Measurements from ENCODE around the gene FBLN2.

The FBLN2 gene

DNA sequence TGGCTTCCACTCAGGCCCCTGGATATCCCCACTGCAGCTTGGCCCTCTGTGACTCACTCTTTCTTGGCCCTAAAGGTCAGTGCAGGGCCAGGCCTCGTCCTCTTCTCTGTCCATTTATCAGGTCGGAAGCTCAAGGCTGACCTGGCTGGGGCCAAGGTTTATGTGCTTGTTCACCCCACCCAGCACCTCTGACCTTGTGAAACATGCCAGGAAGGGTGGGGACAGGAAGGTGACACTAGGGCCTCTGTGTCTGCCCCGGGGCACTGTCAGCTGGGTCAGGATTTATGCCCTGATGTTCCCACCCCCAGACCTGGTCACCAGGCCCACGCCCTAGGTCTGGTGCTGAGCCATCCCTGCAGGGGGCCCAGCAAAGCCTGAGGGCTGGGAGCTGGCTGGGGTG lies 103.8 kb downstream of the FBLN2 start:
- DNase-seq: no peak

DNA sequence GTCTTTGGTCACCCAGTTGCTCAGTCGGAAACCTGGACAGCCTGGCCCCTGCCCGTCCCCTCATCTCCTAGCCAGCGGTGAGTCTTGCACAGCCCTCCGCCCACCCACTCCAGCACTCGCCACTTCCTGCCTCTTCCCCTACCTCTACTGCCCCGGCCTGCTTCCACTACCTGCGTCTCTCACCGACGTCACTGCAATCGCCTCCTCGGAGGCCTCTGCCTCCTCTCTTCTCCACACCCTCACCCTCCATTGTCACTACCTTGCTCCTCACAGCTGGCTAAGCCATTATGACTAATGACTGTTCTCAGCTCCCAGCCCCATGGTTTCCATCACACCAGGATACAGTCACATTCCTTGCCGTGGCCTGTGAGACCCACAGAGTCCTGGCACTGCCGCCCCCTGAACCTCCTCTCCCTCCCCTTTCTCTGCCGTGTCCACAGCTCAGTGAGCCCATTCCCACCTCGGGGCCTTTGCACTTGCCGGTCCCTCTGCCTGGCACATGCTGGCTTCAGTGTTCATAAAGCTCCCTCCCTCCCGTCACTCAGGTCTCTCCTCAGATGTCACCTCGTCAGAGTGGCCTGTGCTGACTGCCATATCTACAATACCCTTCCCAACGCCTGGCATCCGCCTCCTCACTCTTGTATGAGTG lies 104.8 kb downstream of the FBLN2 start:
- DNase-seq: no peak

DNA sequence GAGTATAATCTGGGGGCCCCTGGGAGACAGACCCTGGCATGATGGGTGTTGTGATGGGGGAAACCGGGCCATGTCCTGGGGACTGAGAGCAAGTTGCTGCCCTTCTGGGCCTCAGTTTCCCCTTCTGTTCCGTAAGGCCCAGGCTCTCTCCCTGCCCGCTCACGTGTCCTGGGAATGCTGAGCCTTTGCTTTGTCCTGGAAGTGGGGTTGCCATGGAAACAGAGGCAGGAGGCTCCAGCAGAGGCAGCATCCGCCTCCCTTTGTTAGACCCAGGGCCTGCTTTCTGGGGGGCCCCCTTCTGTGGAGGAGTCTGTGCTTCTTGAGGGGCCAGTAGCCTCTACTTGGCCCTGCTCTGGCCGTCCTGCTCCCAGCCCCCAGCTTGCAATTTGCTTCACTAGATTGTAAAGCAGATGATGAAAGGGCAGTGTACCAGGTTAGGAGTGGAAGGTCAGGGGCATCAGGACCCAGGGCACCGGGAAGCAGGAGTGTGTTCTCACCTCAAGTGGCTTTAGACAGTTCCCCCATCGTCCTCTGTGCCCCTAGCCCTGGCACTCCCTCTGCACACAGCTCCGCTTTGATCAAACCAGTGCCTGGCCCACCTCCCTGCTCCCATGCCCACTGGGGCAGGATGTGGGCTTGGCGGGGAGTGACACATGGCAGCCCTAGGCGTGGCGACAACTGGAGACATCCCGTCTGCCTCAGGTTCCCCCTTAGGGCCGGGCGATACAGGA lies 105.6 kb downstream of the FBLN2 start:
- no peak for DNase-seq

DNA sequence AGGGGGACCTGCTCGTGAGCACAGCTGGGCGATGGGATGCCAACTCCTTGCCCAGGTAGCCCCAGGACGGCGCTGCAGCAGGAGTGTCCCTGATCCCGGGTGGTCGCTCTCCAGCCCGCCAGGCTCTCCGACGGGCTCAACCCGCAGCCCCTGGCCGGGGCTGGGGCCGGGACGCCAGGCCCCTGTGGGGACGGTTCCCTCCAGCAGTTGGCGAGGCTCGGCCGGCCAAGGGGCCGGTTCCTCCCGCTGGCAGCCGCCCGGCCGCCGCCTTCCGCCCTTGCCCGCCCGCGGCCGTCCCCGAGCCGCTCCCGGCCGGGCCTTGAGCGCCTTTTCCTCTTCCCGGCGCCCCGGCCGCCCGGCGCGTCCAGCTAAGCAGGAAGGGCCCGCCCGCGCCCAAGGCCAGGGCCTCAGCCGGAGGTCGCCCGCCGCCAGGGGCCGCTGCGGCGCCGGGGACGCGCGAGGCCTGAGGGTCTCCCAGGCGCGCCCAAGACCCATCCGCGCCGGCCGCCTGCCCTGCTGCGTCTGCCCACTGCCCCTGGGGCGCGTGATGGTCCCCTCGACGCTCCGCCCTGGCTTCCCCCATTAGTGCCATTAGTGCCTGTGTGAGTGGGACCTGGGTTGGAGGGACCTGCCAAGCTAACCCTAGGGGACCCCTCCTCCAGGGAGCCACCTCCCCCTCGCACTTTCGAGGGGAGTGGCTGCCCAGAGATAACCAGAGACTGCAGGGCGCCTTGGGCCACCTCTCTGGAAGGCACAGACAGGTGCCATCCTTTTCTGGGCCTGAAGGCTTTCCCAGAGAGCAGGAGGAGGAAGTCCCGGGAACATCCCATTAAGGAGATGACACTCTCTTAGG lies 106.4 kb downstream of the FBLN2 start:
- DNase-seq: no peak

DNA sequence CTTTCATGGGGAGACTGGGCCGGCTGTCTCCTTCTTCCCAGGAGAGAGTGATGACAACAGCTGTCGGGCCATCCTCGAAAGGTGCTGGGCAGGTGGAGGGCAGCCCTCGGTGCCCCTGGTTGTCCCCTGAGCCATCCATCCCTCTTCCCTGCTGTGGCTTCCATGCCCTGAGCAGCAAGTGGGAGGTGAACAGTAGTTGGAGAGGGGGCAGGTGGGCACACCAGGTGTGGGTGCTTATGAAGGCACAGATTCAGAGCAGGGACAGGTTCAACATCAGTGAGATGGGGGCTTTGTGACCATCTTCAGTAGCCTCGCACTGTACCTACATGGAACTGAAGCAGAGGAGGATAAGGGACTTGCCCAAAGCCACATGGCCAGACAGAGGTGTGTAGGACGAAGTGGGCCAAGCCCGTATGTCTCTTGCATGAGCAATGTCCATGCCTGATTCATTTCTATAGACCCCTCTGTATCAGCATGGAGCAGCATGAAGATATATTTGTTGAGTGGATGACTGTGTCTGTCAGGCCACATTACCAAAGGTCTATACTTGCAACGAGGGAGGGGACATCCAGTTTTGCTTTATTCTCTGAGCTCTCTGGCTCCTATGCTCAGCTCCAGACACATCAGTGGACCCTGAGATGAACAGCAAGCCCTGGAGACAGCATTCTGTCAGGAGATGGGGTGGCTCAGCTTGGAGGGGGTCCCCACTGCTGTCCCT lies 107.8 kb downstream of the FBLN2 start:
- DNase-seq: no peak

DNA sequence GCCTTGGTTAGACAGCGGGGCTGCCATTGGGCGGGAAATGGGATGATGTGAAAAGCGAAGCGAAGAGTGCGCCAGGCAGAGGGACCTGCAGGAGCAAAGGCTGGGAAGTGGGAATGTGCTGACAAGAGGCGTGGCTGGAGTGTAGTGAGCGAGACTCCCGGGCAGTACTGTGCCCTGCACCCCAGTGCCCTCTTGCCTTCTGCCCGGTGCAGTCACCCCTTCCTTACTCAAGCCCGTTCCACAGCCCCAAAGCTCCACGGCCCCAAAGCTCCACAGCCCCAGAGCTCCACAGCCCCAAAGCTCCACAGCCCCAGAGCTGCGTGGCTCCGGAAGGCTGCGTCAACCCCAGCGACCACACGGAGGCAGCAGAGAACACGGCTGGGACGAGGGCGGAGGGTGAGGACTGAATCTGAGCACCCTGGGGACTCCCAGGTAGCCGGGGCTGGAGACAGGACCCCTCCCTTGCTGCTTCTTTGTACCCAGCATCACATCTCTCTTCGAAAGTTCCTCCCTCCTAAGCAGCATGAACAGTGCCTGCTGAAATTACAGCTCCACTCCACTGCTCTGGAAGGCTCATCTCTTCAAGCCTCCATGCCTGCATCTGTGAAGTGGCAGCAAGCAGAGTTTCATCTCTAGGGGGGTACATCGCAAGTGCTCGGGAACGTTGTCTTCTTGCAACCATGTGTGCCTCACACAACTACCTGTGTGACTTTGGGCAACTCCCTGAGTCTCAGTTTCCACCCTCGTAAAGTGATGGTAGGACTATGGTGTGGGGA lies 108.9 kb downstream of the FBLN2 start:
- no peak for DNase-seq

DNA sequence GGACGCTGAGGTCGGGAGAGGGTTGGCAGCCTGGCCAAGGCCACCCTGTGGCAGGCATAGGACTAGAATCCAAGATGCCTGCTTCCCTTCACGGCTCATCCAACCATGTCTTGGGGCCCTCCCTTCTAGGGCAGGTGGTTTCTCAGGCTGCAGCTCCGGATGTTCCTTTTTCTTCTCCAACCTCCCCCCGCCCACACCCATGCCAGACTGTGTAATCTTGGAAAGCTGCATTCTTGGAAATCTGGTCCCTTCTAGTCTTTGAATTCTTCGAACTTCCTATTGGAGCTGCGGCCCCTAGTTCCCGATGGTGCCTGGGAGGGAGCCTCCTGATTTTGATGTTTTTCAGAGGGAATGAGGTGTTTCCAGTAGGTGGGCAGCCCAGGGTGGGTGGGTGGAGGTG lies 109.8 kb downstream of the FBLN2 start:
- no peak for DNase-seq

DNA sequence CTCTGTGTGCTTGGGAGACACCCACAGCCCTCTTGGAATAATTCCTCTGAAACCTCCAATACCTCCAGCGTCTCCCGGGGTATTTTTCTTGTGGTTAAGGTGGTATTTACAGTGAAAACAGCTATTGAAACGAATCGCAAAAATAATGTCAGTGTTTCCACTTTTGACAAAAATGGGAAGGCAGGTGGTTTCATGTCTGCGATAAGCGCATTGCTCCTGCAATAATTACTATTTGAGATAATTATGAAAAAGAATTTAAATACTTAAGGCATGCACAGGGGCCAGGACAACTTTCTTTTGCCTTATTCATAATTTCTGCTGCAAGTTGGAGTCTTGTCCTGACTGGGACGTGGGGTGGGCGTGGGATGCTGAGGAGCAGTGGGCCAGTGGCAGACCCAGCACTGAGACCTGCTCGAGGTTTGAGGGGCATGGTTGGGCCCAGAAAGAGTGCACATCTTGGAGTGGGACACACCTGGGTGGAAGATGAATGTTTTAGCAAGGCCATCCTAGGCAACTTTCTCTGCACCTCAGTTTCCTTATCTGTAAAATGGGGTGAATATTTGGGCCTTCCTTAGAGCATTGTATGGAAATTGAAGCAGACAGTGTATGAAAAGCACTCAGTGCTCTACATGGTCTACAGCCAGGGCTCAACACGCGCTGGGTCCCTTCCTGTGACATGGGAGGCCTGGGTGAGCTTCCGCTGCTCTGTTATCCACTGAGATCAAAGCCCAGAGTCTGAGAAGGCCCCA lies 110.5 kb downstream of the FBLN2 start:
- DNase-seq: no peak

DNA sequence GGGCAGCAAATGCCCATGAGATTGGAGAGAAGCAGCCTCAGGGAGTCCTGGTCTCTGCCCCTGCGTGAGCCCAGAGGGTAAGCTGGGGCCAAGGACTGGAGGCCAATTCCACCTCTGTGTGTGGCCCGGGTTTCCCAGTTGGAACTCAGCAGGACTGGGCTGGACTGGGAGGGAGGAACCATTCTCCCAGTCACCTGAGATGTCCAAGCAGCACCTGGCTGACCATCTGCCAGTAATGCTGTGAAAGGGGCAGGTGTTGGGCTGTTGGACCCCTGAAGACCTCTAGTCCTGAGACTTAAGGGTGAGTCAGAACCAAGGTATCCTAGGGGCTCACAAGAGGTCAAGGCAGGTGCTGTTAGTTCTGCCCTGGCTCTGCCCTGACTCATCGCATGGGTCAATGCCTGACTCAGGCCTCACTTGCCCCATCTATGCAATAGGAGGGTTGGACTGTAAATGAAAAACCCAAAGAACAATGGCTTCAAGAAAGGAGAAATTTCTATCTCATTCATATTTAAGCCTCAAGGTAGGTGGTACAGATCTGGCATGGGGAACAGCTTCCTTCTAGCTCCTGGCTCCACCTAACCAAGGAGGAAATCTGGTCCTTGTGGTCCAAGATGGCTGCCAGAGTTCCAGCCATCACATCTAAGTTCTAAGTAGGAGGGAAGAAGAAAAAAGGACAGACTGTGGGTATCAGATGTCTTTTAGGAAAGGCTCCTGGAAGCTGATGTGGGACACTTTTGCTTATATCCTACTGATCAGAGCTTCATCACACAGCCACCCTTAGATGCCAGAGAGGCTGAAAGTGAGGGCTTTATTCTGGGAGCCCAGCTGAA lies 111.3 kb downstream of the FBLN2 start:
- no peak for DNase-seq

DNA sequence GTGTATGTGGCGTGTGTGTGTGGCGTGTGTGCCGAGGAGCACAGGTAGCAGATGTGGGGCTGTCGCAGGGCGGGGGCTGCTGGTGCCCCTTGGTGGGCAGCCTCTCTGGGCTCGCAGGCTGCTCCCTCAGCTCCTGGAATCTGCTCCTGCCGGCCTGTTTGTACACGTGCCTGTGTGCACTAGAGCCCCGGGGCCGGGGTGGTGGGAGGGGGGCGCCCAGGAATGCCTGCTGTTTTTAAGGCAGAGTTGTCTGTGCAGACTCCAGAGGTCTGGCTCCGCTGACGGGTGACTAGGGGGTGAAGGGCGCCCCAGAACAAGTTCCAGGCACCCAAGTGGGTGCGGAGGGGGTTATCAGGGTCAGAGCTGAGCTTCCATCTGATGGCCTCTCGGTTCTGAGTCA lies 112.2 kb downstream of the FBLN2 start:
- DNase-seq: no peak

DNA sequence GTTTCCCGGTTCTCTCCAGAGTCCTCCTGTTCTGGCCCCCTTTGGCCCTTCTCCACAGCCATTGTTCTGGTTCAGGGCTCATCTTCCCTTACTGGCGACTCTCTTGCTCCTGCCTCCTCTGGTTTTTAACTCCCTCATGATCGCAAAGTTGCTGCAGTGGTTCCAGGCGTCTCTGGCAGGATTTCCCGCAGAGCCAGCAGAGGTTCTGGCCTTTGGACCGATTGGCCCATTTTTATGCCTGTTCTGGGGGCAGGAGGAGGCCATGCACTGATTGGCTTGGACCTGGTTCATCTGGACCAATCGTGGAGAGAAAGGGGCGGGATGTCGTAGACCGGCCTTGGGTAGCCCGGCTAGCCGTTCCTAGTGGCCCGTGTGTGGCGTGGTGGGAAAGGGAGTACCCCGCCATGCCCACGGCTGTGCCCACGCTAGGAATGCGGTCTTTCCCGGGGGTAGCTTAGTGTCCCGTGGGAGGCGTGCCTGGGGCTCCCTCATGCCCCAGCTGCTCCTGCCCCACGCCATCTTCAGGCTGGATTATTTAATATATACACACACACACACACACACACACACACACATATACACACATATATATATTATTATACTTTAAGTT lies 113.4 kb downstream of the FBLN2 start:
- DNase-seq: no peak

DNA sequence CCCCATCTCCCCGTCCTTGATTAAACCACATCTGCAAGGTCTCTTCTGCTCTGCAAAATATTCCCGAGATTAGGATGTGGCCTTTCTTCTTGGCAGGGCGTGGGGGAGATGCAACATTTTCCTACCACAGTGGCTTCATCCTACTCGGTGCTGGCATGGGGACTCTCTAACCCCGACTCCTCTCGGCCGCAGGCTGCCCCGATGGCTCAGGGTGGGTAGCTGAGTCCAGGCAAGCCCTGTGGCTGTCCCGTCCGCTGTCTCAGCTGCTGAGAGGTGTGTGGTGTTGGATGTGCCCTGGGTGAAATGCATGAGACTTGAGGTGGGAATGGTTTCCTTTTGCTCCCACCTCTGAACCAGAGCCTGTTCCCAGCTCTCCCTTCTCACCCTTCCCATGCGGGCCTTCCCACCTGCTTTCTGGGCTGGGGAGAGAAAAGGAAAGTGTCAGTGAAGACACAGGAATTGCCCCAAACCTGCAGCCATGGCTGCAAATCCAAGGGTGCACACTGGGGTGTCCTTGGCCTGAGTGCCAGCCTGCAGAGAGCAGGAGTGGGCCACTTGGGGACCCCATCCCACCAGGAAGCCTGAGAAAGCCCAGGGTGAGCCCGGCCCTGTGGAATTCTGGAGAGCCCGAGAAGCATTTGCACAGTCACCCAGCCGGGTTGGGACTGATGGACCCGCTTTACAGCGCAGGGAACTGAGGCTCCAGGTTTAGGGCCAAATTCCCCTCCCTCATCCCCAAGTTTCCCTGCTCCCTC lies 115.0 kb downstream of the FBLN2 start:
- no peak for DNase-seq

DNA sequence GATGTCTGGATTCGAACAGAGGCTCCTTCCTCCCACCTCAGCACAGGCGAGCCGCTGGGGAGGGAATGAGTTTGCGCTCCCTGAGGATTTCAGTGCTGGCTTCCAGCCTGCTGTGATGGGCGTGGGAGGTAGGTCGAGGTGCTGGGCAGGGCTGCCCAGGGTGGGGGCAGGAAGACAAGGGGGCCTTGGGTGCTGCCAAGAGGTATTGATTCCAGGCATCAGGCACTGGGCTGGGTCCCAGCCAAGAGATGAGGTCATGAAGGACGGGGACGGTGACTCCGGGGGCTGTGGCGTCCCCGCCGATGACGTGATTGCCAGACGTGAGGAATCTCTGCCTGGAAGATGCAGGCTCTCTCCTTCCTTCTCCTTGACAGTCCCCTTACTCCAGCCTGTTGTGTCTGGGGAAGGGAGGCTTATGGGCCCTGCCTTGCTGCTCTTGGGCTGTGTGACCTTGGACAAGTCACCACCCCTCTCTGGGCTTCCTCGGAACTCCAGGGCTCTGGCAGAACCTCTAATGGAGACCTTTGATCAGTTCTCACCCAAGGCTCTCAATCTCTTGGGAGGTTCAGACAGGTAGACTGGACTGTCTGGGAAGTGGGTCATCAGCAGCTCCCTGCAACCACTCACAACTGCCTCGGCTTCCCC lies 116.8 kb downstream of the FBLN2 start:
- no peak for DNase-seq

DNA sequence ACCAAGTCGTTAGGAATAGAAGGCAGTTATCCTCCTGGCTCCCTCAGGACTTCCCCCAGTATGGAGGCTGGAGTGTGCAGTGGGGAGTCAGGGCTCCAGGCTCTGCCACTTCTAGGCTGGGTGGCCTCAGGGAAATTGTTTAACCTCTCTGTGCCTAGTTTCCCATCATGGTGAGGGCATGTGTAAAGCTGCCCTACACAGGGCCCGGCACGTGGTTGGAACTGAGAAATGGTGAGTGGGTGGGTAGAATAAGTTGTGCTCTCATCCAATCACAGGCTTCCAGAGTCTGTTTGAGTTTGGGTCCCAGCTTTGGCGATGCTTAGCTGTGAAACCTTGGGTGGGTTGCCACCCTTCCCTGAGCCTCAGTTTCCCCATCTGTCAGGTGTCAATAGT lies 117.3 kb downstream of the FBLN2 start:
- no peak for DNase-seq

DNA sequence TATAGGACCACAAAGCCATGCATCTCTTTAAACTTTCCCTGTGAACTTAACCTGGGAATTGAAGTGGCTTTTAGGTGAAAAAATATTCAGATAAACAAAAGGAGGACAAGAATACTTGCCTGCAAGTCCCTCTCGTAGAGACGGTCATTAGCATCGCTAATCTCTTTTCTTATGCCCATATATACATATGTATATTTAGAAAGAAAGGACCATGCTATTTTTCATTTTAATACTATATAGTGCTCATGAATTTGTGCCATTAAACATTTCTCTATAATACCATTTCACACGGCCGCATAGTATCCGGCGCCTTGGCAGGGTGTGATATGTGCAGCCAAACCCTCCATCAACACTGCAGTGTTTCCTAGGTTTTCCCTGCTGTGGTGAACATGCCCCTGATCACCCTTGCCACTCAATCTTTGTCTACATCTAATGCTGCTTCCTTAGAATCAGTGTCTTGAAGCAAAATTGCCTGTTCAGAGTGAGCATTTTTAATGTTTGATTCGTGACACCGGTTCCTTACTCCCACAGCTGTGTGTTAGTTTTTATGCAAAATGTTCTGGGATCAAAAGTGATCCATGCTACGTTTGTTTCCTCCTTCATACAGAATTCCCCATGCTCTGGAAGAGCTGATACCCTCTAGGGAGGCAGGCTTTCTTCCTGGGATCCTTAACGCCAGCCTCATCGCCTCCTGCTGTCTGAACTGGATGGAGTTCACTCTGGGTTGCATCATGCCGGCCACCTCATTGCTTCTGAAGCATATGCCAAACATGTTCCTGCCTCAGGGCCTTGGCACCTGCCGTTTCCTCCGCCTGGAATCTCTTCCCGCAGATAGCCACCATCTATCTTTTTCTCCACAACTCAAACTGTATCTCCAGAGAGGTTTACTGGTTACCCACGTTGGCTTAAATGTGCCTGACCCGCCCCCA lies 118.1 kb downstream of the FBLN2 start:
- DNase-seq: no peak

DNA sequence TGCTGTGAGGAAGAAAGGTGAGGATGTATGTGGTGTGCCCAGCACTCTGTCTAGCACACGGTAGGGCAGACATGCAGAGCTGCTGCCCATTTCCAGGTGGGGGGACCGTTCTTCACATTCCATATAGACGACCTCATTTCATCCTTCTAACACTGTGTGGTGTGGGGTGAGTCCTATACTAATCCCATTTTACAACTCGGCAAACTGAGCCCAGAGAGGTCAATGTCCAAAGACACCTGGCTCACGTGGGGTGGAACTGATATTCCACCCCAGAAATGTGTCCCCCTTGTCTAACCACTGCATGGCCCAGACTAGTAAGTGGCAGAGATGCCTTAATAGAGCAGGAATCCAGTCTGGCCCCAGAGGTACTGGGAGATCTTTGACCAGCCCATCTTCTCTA lies 119.2 kb downstream of the FBLN2 start:
- DNase-seq: no peak

DNA sequence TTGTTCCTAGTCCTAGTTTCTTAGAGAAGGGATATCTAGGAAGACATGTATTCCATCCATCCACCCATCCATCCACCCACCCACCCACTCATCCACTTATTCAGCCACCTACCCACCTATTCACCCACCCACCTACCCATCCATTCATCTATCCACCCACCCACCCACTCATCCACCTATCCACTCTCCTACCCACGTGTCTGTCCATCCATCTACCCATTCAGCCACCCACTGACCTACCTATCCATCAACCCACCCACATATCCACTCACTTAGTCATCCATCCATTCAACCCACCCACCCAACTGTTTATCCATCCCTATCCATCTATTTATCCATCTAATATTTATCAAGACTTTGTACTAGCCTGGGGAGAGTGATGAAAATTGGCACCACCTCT lies 120.5 kb downstream of the FBLN2 start:
- DNase-seq: no peak

DNA sequence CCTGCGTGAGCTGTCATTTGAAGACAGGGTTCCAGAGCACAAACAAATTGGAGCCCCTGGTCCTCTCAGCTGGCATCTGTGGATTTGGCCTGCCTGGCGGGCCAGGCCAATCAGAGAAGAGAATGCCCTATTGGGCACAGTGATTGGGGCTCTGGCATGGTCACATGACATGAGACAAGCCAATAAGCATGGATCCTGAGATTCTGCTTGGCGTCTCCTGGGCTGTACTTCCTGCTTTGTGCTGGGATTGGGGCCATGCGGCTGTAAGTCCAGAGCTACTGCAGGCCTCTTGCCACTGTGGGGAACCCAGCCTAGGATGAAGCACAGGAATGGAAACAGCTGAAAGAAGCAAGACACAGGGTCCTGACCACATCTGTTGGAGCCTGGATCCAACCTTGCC lies 121.4 kb downstream of the FBLN2 start:
- no peak for DNase-seq
